ENCODE measurements around the gene RPL37. TPM values are rescaled to one million over a fixed set of nuclear protein-coding genes. Genes with fewer than 3 reads are reported as not detected.
A peak's percentile ranks its signal among the peaks of the same experiment; 100 is the strongest.
"Not testable (repeated sequence)": the region's sequence is repeated elsewhere in the genome, so short reads cannot be mapped to it uniquely, and the experiment has no call there.

RPL37 gene
- total RNA-seq, 1 experiment from 2014 or later: 104 TPM

- no peak for DNase-seq (ENCODE audit: low spot score)
Measured at GRCh38 chr5:40833712-40834229, 1.3 kb downstream of the RPL37 start.

GRCh38 chr5:40832345-40832744 lies 2.7 kb downstream of the RPL37 start:
- DNase-seq (ENCODE audit: low spot score): no peak

- no peak for DNase-seq (ENCODE audit: low spot score)
Measured at GRCh38 chr5:40831346-40832210, 3.4 kb downstream of the RPL37 start.

- DNase-seq (ENCODE audit: low spot score): no peak
Measured at GRCh38 chr5:40829748-40830533, 5.1 kb downstream of the RPL37 start.

- DNase-seq (ENCODE audit: low spot score): no peak
Measured at GRCh38 chr5:40828690-40829661, 6.0 kb downstream of the RPL37 start.

- no peak for DNase-seq (ENCODE audit: low spot score)
Measured at GRCh38 chr5:40828021-40828631, 6.9 kb downstream of the RPL37 start.

GRCh38 chr5:40827188-40827977 lies 7.6 kb downstream of the RPL37 start:
- no peak for DNase-seq (ENCODE audit: low spot score)

GRCh38 chr5:40826489-40827187 lies 8.4 kb downstream of the RPL37 start:
- no peak for DNase-seq (ENCODE audit: low spot score)

GRCh38 chr5:40825461-40826043 lies 9.5 kb downstream of the RPL37 start:
- not testable (repeated sequence) for DNase-seq (ENCODE audit: low spot score)

GRCh38 chr5:40823459-40823858 lies 11.6 kb downstream of the RPL37 start:
- DNase-seq (ENCODE audit: low spot score): no peak

- DNase-seq (ENCODE audit: low spot score): no peak
Measured at GRCh38 chr5:40813698-40814281, 21.2 kb downstream of the RPL37 start.

- DNase-seq (ENCODE audit: low spot score): no peak
Measured at GRCh38 chr5:40812125-40812524, 22.9 kb downstream of the RPL37 start.

- DNase-seq (ENCODE audit: low spot score): no peak
Measured at GRCh38 chr5:40801771-40802562, 33.1 kb downstream of the RPL37 start.

GRCh38 chr5:40799258-40799657 lies 35.8 kb downstream of the RPL37 start:
- DNase-seq (ENCODE audit: low spot score): no peak

GRCh38 chr5:40798801-40799210 lies 36.2 kb downstream of the RPL37 start:
- DNase-seq (ENCODE audit: low spot score): peak; percentile 74

- peak; percentile 85 for DNase-seq (ENCODE audit: low spot score)
Measured at GRCh38 chr5:40798012-40798800, 36.8 kb downstream of the RPL37 start, which contains the start of gene PRKAA1. Gene PRKAA1, minus strand, starts transcription at chr5:40798374. Its CDS starts 185 bp downstream, at chr5:40798189.
